Activated naive CD8-positive, alpha-beta T cell (primary cell): Measurements from ENCODE around the gene TBC1D26.
"Not testable (repeated sequence)": the region's sequence is repeated elsewhere in the genome, so short reads cannot be mapped to it uniquely, and the experiment has no call there.

ENCODE experiments used
- H3K27ac Mint-ChIP-seq: one replicate; pipeline ENCODE4 v1.8.0; 2021; ENCODE audit warnings: mixed read lengths
- H3K27me3 Mint-ChIP-seq: one replicate; pipeline ENCODE4 v1.8.0; 2021; ENCODE audit warnings: mixed read lengths
- H3K36me3 Mint-ChIP-seq: one replicate; pipeline ENCODE4 v1.8.0; 2021; ENCODE audit warnings: mixed read lengths
- H3K4me1 Mint-ChIP-seq: one replicate; pipeline ENCODE4 v1.8.0; 2021; ENCODE audit warnings: low read depth, mixed read lengths
- H3K4me3 Mint-ChIP-seq: one replicate; pipeline ENCODE4 v1.8.0; 2021; ENCODE audit warnings: mild to moderate bottlenecking, mixed read lengths
- H3K9me3 Mint-ChIP-seq: one replicate; pipeline ENCODE4 v1.8.0; 2021; ENCODE audit warnings: low read depth, mixed read lengths

Gene TBC1D26

GRCh38 chr17:15780188-15780587 lies 48.1 kb downstream of the TBC1D26 start:
- Mint-ChIP-seq H3K27me3 (peaks cover 38% of the 10 kb centered on the region), H3K4me3 (no peak overlapping the region), H3K27ac (no peak overlapping the region), H3K9me3 (peaks cover 16% of the 10 kb centered on the region), H3K36me3 (peaks cover 14% of the 10 kb centered on the region), H3K4me1 (peaks cover 6% of the 10 kb centered on the region)

GRCh38 chr17:15782866-15783265 lies 50.8 kb downstream of the TBC1D26 start:
- H3K9me3 Mint-ChIP-seq = peaks cover 7% of the 10 kb centered on the region
- peaks cover 9% of the 10 kb centered on the region for H3K36me3 Mint-ChIP-seq
- peak overlapping the region; percentile 50 for H3K4me3 Mint-ChIP-seq
- H3K4me1 Mint-ChIP-seq = peaks cover 10% of the 10 kb centered on the region
- peaks cover 34% of the 10 kb centered on the region for H3K27me3 Mint-ChIP-seq
- no peak overlapping the region for H3K27ac Mint-ChIP-seq

- H3K36me3 Mint-ChIP-seq = peaks cover 7% of the 10 kb centered on the region
- peaks cover 10% of the 10 kb centered on the region for H3K4me1 Mint-ChIP-seq
- H3K27ac Mint-ChIP-seq = no peak overlapping the region
- H3K9me3 Mint-ChIP-seq = peaks cover 7% of the 10 kb centered on the region
- H3K27me3 Mint-ChIP-seq = peaks cover 32% of the 10 kb centered on the region
- H3K4me3 Mint-ChIP-seq = peak overlapping the region; percentile 50
Measured at GRCh38 chr17:15783461-15783860, 51.4 kb downstream of the TBC1D26 start.

- H3K36me3 Mint-ChIP-seq, H3K27ac Mint-ChIP-seq, H3K9me3 Mint-ChIP-seq, H3K4me3 Mint-ChIP-seq: not testable (repeated sequence)
- H3K27me3 Mint-ChIP-seq = peaks cover 32% of the 10 kb centered on the region
- peaks cover 10% of the 10 kb centered on the region for H3K4me1 Mint-ChIP-seq
Measured at GRCh38 chr17:15784351-15784750, 52.3 kb downstream of the TBC1D26 start.

GRCh38 chr17:15787363-15788075 lies 55.4 kb downstream of the TBC1D26 start:
- H3K36me3 Mint-ChIP-seq, H3K4me1 Mint-ChIP-seq, H3K4me3 Mint-ChIP-seq, H3K9me3 Mint-ChIP-seq, H3K27ac Mint-ChIP-seq: not testable (repeated sequence)
- peaks cover 17% of the 10 kb centered on the region for H3K27me3 Mint-ChIP-seq

- H3K9me3 Mint-ChIP-seq, H3K4me3 Mint-ChIP-seq: not testable (repeated sequence)
Measured at GRCh38 chr17:15788365-15788764, 56.3 kb downstream of the TBC1D26 start.

More at GRCh38 chr17:15788365-15788764, 56.3 kb downstream of the TBC1D26 start:
- not testable (repeated sequence) for H3K4me1 Mint-ChIP-seq, H3K27ac Mint-ChIP-seq, H3K36me3 Mint-ChIP-seq
- H3K27me3 Mint-ChIP-seq = peaks cover 13% of the 10 kb centered on the region
